ENCODE data around the gene RTN4R.

The RTN4R gene

GRCh38 chr22:20201837-20202392 is 66.2 kb downstream of the RTN4R start:
- DNase-seq (ENCODE audit: low read depth in 2 of 2), result no peak

GRCh38 chr22:20199906-20200305 is 68.2 kb downstream of the RTN4R start:
- no peak for DNase-seq (ENCODE audit: low read depth in 2 of 2)

GRCh38 chr22:20199413-20199842 is 68.7 kb downstream of the RTN4R start:
- DNase-seq (ENCODE audit: low read depth in 2 of 2), result no peak

GRCh38 chr22:20198557-20199319 is 69.4 kb downstream of the RTN4R start:
- DNase-seq (ENCODE audit: low read depth in 2 of 2), result no peak

- no peak for DNase-seq (ENCODE audit: low read depth in 2 of 2)
Observed at GRCh38 chr22:20197407-20198030, 70.6 kb downstream of the RTN4R start.

GRCh38 chr22:20196094-20196842 is 71.8 kb downstream of the RTN4R start:
- no peak for DNase-seq (ENCODE audit: low read depth in 2 of 2)

GRCh38 chr22:20194681-20195593 is 73.2 kb downstream of the RTN4R start:
- no peak for DNase-seq (ENCODE audit: low read depth in 2 of 2)

GRCh38 chr22:20193761-20194494 is 74.2 kb downstream of the RTN4R start:
- no peak for DNase-seq (ENCODE audit: low read depth in 2 of 2)

GRCh38 chr22:20192972-20193760 is 75.0 kb downstream of the RTN4R start:
- no peak for DNase-seq (ENCODE audit: low read depth in 2 of 2)

GRCh38 chr22:20192293-20192971 is 75.7 kb downstream of the RTN4R start:
- DNase-seq (ENCODE audit: low read depth in 2 of 2), result no peak

GRCh38 chr22:20191803-20192202 is 76.3 kb downstream of the RTN4R start:
- DNase-seq (ENCODE audit: low read depth in 2 of 2), result no peak

Measured in activated CD8-positive, alpha-beta memory T cell treated with anti-CD3 and anti-CD28 coated beads for 4 hours (primary cell).